Neural crest cell (in vitro differentiated cells): ENCODE data around the gene DLGAP5. TPM values are rescaled to one million over a fixed set of nuclear protein-coding genes. Genes with fewer than 3 reads are reported as not detected.

Source experiments
- DNase-seq: peaks from one replicate; pipeline ENCODE4 v3.0.0; 2021; ENCODE audit warnings: low read depth, mixed read lengths, low spot score
- H3K27ac Mint-ChIP-seq: one replicate; pipeline ENCODE4 v1.8.0; 2021; ENCODE audit warnings: mild to moderate bottlenecking, mixed read lengths; ENCODE audit not compliant: unreplicated experiment
- H3K27me3 Mint-ChIP-seq: 2 replicates; pipeline ENCODE4 v1.8.0; 2021; ENCODE audit warnings: low read depth, mild to moderate bottlenecking, mixed read lengths
- H3K36me3 Mint-ChIP-seq: 2 replicates; pipeline ENCODE4 v1.8.0; 2021; ENCODE audit warnings: low read depth, mild to moderate bottlenecking, mixed read lengths
- H3K4me1 Mint-ChIP-seq: 2 replicates; pipeline ENCODE4 v1.8.0; 2021; ENCODE audit warnings: mixed read lengths
- H3K4me3 Mint-ChIP-seq: one replicate; pipeline ENCODE4 v1.8.0; 2021; ENCODE audit warnings: mild to moderate bottlenecking, mixed read lengths
- H3K9me3 Mint-ChIP-seq: 2 replicates; pipeline ENCODE4 v1.8.0; 2021; ENCODE audit warnings: mixed read lengths
- CTCF ChIP-seq: fragments of 200-600 bp; sonication (generic); conservative IDR thresholded peaks from 2 replicates; pipeline ENCODE4 v1.5.0; 2021; ENCODE audit warnings: antibody characterized with exemption, mild to moderate bottlenecking
- total RNA-seq: library from RNA; stranded (reverse); gene quantifications from 2 replicates; pipeline ENCODE4 v1.2.1, GENCODE V29; 2021

DLGAP5 gene
- total RNA-seq, 1 donor from 2014 or later: 89.6 TPM

- no peak for TF ChIP-seq CTCF
- no peaks in the 10 kb centered on the region for H3K9me3 Mint-ChIP-seq
- no peak overlapping the region for H3K4me3 Mint-ChIP-seq
- H3K4me1 Mint-ChIP-seq: no peaks in the 10 kb centered on the region
- no peak for DNase-seq
- H3K27ac Mint-ChIP-seq: no peak overlapping the region
- H3K36me3 Mint-ChIP-seq: no peaks in the 10 kb centered on the region
- peaks cover 5% of the 10 kb centered on the region for H3K27me3 Mint-ChIP-seq
Measured at GRCh38 chr14:55207832-55208231, 16.4 kb upstream of the DLGAP5 start.

GRCh38 chr14:55206175-55206693, 14.8 kb upstream of the DLGAP5 start:
- Mint-ChIP-seq H3K4me3 (no peak overlapping the region), H3K36me3 (no peaks in the 10 kb centered on the region), H3K27ac (no peak overlapping the region), H3K4me1 (no peaks in the 10 kb centered on the region), H3K27me3 (peaks cover 5% of the 10 kb centered on the region), H3K9me3 (no peaks in the 10 kb centered on the region)
- TF ChIP-seq CTCF: no peak
- DNase-seq: no peak

- no peak overlapping the region for H3K27ac Mint-ChIP-seq
- no peak for DNase-seq
Measured at GRCh38 chr14:55201219-55202101, 10.1 kb upstream of the DLGAP5 start.

GRCh38 chr14:55200651-55201050, 9.3 kb upstream of the DLGAP5 start:
- Mint-ChIP-seq H3K4me3 (no peak overlapping the region), H3K4me1 (peaks cover 6% of the 10 kb centered on the region)

More at GRCh38 chr14:55201219-55202101, 10.1 kb upstream of the DLGAP5 start:
- Mint-ChIP-seq H3K9me3 (no peaks in the 10 kb centered on the region), H3K36me3 (no peaks in the 10 kb centered on the region), H3K27me3 (no peaks in the 10 kb centered on the region), H3K4me3 (no peak overlapping the region), H3K4me1 (peaks cover 6% of the 10 kb centered on the region)
- TF ChIP-seq CTCF: no peak

GRCh38 chr14:55198749-55199148, 7.4 kb upstream of the DLGAP5 start:
- Mint-ChIP-seq H3K27me3 (no peaks in the 10 kb centered on the region), H3K4me3 (no peak overlapping the region)

More at GRCh38 chr14:55200651-55201050, 9.3 kb upstream of the DLGAP5 start:
- no peaks in the 10 kb centered on the region for H3K9me3 Mint-ChIP-seq
- no peak for DNase-seq
- H3K27me3 Mint-ChIP-seq: no peaks in the 10 kb centered on the region
- no peak for TF ChIP-seq CTCF
- H3K36me3 Mint-ChIP-seq: no peaks in the 10 kb centered on the region
- no peak overlapping the region for H3K27ac Mint-ChIP-seq

More at GRCh38 chr14:55198749-55199148, 7.4 kb upstream of the DLGAP5 start:
- no peak overlapping the region for H3K27ac Mint-ChIP-seq
- H3K36me3 Mint-ChIP-seq: peaks cover under 1% of the 10 kb centered on the region
- TF ChIP-seq CTCF: no peak
- no peaks in the 10 kb centered on the region for H3K9me3 Mint-ChIP-seq
- H3K4me1 Mint-ChIP-seq: peaks cover 6% of the 10 kb centered on the region
- DNase-seq: no peak
